ENCODE data around the gene PPP2R2B.
"Not testable (repeated sequence)": the region's sequence is repeated elsewhere in the genome, so short reads cannot be mapped to it uniquely, and the experiment has no call there.

PPP2R2B gene

GRCh38 chr5:146584750-146585149 lies 293.8 kb downstream of the PPP2R2B start:
- no peaks in the 10 kb centered on the region for H3K27me3 ChIP-seq (ENCODE audit: control insufficient read depth in 1 of 2, insufficient read depth in 2 of 2, low read length in 2 of 2)
- H3K9me3 ChIP-seq (ENCODE audit: low read length), result no peaks in the 10 kb centered on the region
- H3K4me3 ChIP-seq (ENCODE audit: low read depth in 1 of 2, low read length in 2 of 2), result no peak overlapping the region
- H3K4me1 ChIP-seq (ENCODE audit: insufficient read depth, low read length), result no peaks in the 10 kb centered on the region
- H3K27ac ChIP-seq (ENCODE audit: low read depth, low read length), result no peak overlapping the region
- H3K9ac ChIP-seq (ENCODE audit: low read length), result no peak overlapping the region
- H3K36me3 ChIP-seq (ENCODE audit: insufficient read depth, low read length), result no peaks in the 10 kb centered on the region

GRCh38 chr5:146582051-146582596 lies 296.4 kb downstream of the PPP2R2B start:
- no peaks in the 10 kb centered on the region for H3K36me3 ChIP-seq (ENCODE audit: insufficient read depth, low read length)
- H3K27me3 ChIP-seq (ENCODE audit: control insufficient read depth in 1 of 2, insufficient read depth in 2 of 2, low read length in 2 of 2), result no peaks in the 10 kb centered on the region
- H3K27ac ChIP-seq (ENCODE audit: low read depth, low read length), result no peak overlapping the region
- no peaks in the 10 kb centered on the region for H3K9me3 ChIP-seq (ENCODE audit: low read length)
- no peaks in the 10 kb centered on the region for H3K4me1 ChIP-seq (ENCODE audit: insufficient read depth, low read length)
- no peak overlapping the region for H3K4me3 ChIP-seq (ENCODE audit: low read depth in 1 of 2, low read length in 2 of 2)
- no peak overlapping the region for H3K9ac ChIP-seq (ENCODE audit: low read length)

GRCh38 chr5:146580237-146580636 lies 298.3 kb downstream of the PPP2R2B start:
- Histone ChIP-seq H3K27ac (ENCODE audit: low read depth, low read length) (no peak overlapping the region), H3K36me3 (ENCODE audit: insufficient read depth, low read length) (no peaks in the 10 kb centered on the region), H3K9me3 (ENCODE audit: low read length) (no peaks in the 10 kb centered on the region), H3K4me3 (ENCODE audit: low read depth in 1 of 2, low read length in 2 of 2) (no peak overlapping the region), H3K27me3 (ENCODE audit: control insufficient read depth in 1 of 2, insufficient read depth in 2 of 2, low read length in 2 of 2) (no peaks in the 10 kb centered on the region), H3K9ac (ENCODE audit: low read length) (no peak overlapping the region), H3K4me1 (ENCODE audit: insufficient read depth, low read length) (no peaks in the 10 kb centered on the region)

GRCh38 chr5:146574713-146575112 lies 303.8 kb downstream of the PPP2R2B start:
- no peak overlapping the region for H3K9ac ChIP-seq (ENCODE audit: low read length)
- no peaks in the 10 kb centered on the region for H3K27me3 ChIP-seq (ENCODE audit: control insufficient read depth in 1 of 2, insufficient read depth in 2 of 2, low read length in 2 of 2)
- no peak overlapping the region for H3K27ac ChIP-seq (ENCODE audit: low read depth, low read length)
- no peaks in the 10 kb centered on the region for H3K4me1 ChIP-seq (ENCODE audit: insufficient read depth, low read length)
- no peak overlapping the region for H3K4me3 ChIP-seq (ENCODE audit: low read depth in 1 of 2, low read length in 2 of 2)
- no peaks in the 10 kb centered on the region for H3K36me3 ChIP-seq (ENCODE audit: insufficient read depth, low read length)
- no peaks in the 10 kb centered on the region for H3K9me3 ChIP-seq (ENCODE audit: low read length)

GRCh38 chr5:146568161-146568560 lies 310.4 kb downstream of the PPP2R2B start:
- no peaks in the 10 kb centered on the region for H3K27me3 ChIP-seq (ENCODE audit: control insufficient read depth in 1 of 2, insufficient read depth in 2 of 2, low read length in 2 of 2)
- H3K4me3 ChIP-seq (ENCODE audit: low read depth in 1 of 2, low read length in 2 of 2), result no peak overlapping the region
- no peaks in the 10 kb centered on the region for H3K9me3 ChIP-seq (ENCODE audit: low read length)
- H3K27ac ChIP-seq (ENCODE audit: low read depth, low read length), result no peak overlapping the region
- no peaks in the 10 kb centered on the region for H3K36me3 ChIP-seq (ENCODE audit: insufficient read depth, low read length)
- H3K4me1 ChIP-seq (ENCODE audit: insufficient read depth, low read length), result peaks cover 7% of the 10 kb centered on the region
- no peak overlapping the region for H3K9ac ChIP-seq (ENCODE audit: low read length)

GRCh38 chr5:146565764-146566367 lies 312.7 kb downstream of the PPP2R2B start:
- H3K4me3 ChIP-seq (ENCODE audit: low read depth in 1 of 2, low read length in 2 of 2), result no peak overlapping the region
- H3K4me1 ChIP-seq (ENCODE audit: insufficient read depth, low read length), result peaks cover 7% of the 10 kb centered on the region
- H3K9me3 ChIP-seq (ENCODE audit: low read length), result no peaks in the 10 kb centered on the region
- no peak overlapping the region for H3K9ac ChIP-seq (ENCODE audit: low read length)
- no peak overlapping the region for H3K27ac ChIP-seq (ENCODE audit: low read depth, low read length)
- no peaks in the 10 kb centered on the region for H3K27me3 ChIP-seq (ENCODE audit: control insufficient read depth in 1 of 2, insufficient read depth in 2 of 2, low read length in 2 of 2)
- H3K36me3 ChIP-seq (ENCODE audit: insufficient read depth, low read length), result no peaks in the 10 kb centered on the region

- H3K4me1 ChIP-seq (ENCODE audit: insufficient read depth, low read length), result peaks cover 7% of the 10 kb centered on the region
- no peak overlapping the region for H3K27ac ChIP-seq (ENCODE audit: low read depth, low read length)
- no peak overlapping the region for H3K9ac ChIP-seq (ENCODE audit: low read length)
- no peak overlapping the region for H3K4me3 ChIP-seq (ENCODE audit: low read depth in 1 of 2, low read length in 2 of 2)
- H3K36me3 ChIP-seq (ENCODE audit: insufficient read depth, low read length), result no peaks in the 10 kb centered on the region
- H3K27me3 ChIP-seq (ENCODE audit: control insufficient read depth in 1 of 2, insufficient read depth in 2 of 2, low read length in 2 of 2), result no peaks in the 10 kb centered on the region
- no peaks in the 10 kb centered on the region for H3K9me3 ChIP-seq (ENCODE audit: low read length)
Observed at GRCh38 chr5:146564007-146564762, 314.4 kb downstream of the PPP2R2B start.

- Histone ChIP-seq H3K9me3 (ENCODE audit: low read length) (no peaks in the 10 kb centered on the region), H3K4me3 (ENCODE audit: low read depth in 1 of 2, low read length in 2 of 2) (no peak overlapping the region), H3K27ac (ENCODE audit: low read depth, low read length) (no peak overlapping the region), H3K4me1 (ENCODE audit: insufficient read depth, low read length) (peaks cover 7% of the 10 kb centered on the region), H3K36me3 (ENCODE audit: insufficient read depth, low read length) (no peaks in the 10 kb centered on the region), H3K27me3 (ENCODE audit: control insufficient read depth in 1 of 2, insufficient read depth in 2 of 2, low read length in 2 of 2) (no peaks in the 10 kb centered on the region), H3K9ac (ENCODE audit: low read length) (no peak overlapping the region)
Observed at GRCh38 chr5:146562461-146562860, 316.1 kb downstream of the PPP2R2B start.

- no peak overlapping the region for H3K9ac ChIP-seq (ENCODE audit: low read length)
- H3K36me3 ChIP-seq (ENCODE audit: insufficient read depth, low read length), result no peaks in the 10 kb centered on the region
- no peak overlapping the region for H3K27ac ChIP-seq (ENCODE audit: low read depth, low read length)
- H3K4me3 ChIP-seq (ENCODE audit: low read depth in 1 of 2, low read length in 2 of 2), result no peak overlapping the region
- peaks cover 7% of the 10 kb centered on the region for H3K4me1 ChIP-seq (ENCODE audit: insufficient read depth, low read length)
- no peaks in the 10 kb centered on the region for H3K27me3 ChIP-seq (ENCODE audit: control insufficient read depth in 1 of 2, insufficient read depth in 2 of 2, low read length in 2 of 2)
- H3K9me3 ChIP-seq (ENCODE audit: low read length), result no peaks in the 10 kb centered on the region
Observed at GRCh38 chr5:146561711-146562110, 316.8 kb downstream of the PPP2R2B start.

GRCh38 chr5:146560205-146560812 lies 318.2 kb downstream of the PPP2R2B start:
- Histone ChIP-seq H3K4me3 (ENCODE audit: low read depth in 1 of 2, low read length in 2 of 2) (no peak overlapping the region), H3K27ac (ENCODE audit: low read depth, low read length) (no peak overlapping the region), H3K9ac (ENCODE audit: low read length) (no peak overlapping the region), H3K4me1 (ENCODE audit: insufficient read depth, low read length) (peaks cover 7% of the 10 kb centered on the region), H3K9me3 (ENCODE audit: low read length) (no peaks in the 10 kb centered on the region), H3K36me3 (ENCODE audit: insufficient read depth, low read length) (no peaks in the 10 kb centered on the region), H3K27me3 (ENCODE audit: control insufficient read depth in 1 of 2, insufficient read depth in 2 of 2, low read length in 2 of 2) (no peaks in the 10 kb centered on the region)

- not testable (repeated sequence) for H3K36me3 ChIP-seq (ENCODE audit: insufficient read depth, low read length); H3K4me3 ChIP-seq (ENCODE audit: low read depth in 1 of 2, low read length in 2 of 2); H3K27me3 ChIP-seq (ENCODE audit: control insufficient read depth in 1 of 2, insufficient read depth in 2 of 2, low read length in 2 of 2); H3K27ac ChIP-seq (ENCODE audit: low read depth, low read length); H3K4me1 ChIP-seq (ENCODE audit: insufficient read depth, low read length); H3K9ac ChIP-seq (ENCODE audit: low read length); H3K9me3 ChIP-seq (ENCODE audit: low read length)
Observed at GRCh38 chr5:146556884-146557283, 321.7 kb downstream of the PPP2R2B start.

All from muscle layer of colon (tissue), 2 donors.